Adrenal gland (tissue), 12 donors: Measurements from ENCODE around the gene OSBPL9. TPM values are rescaled to one million over a fixed set of nuclear protein-coding genes. Genes with fewer than 3 reads are reported as not detected.

ENCODE experiments used
- DNase-seq, 7 donors: peaks; one replicate each; pipeline ENCODE4 v3.0.0-alpha.2; 2019 to 2020
- H3K27ac ChIP-seq, 5 donors: fragments of 200-600 bp; sonication (generic) in 4 of 5; 1 replicate in 3 of 5; 2 replicates in 2 of 5; pipeline versions ENCODE4 v1.5.1 to v1.8.0; 2016 to 2020; ENCODE audit warnings: mild to moderate bottlenecking in 1 of 5
- H3K27me3 ChIP-seq: fragments of 200-600 bp; 2 replicates; pipeline ENCODE4 v1.8.0; 2021
- H3K36me3 ChIP-seq, 2 donors: fragments of 200-600 bp; replicated peaks in 1 of 2; 1 replicate in 1 of 2; 2 replicates in 1 of 2; pipeline versions ENCODE4 v1.5.1 to v1.8.0; 2018 to 2022
- H3K4me1 ChIP-seq, 2 donors: fragments of 200-600 bp; replicated peaks in 1 of 2; 1 replicate in 1 of 2; 2 replicates in 1 of 2; pipeline versions ENCODE4 v1.5.1 to v1.8.0; 2018 to 2021
- H3K4me3 ChIP-seq, 4 donors: fragments of 200-600 bp; sonication (generic) in 3 of 4; one replicate each; pipeline ENCODE4 v1.5.1; 2016 to 2018
- H3K9me3 ChIP-seq, 3 donors: fragments of 200-600 bp; sonication (generic) in 1 of 3; replicated peaks in 1 of 3; 1 replicate in 2 of 3; 2 replicates in 1 of 3; pipeline versions ENCODE4 v1.5.1 to v1.8.0; 2016 to 2021
- POLR2A ChIP-seq, 2 donors: fragments of 450-650 bp; IDR thresholded peaks; one replicate each; pipeline ENCODE4 v1.6.1; 2017; ENCODE audit warnings: antibody characterized with exemption in 2 of 2, mild to moderate bottlenecking in 2 of 2, moderate library complexity in 1 of 2
- WGBS, 4 donors: extraction: QIAGEN DNeasy Blood & Tissue Kit in 2 of 4; methylation state at CpG; one replicate each; pipeline versions ENCODE4 v1.1.5 to v1.1.7; 2013 to 2017; 5-methylcytosine and 5-hydroxymethylcytosine counted together
- intact Hi-C, 2 donors: fragments of 100-400 bp; cut with DNase I; formaldehyde crosslinking; loops; one replicate each; pipeline versions ENCODE4 v1.14.1 to v1.15.0; 2022 to 2023
- polyA plus RNA-seq, 3 donors: library from polyadenylated mRNA; stranded (reverse); fragments of 200-250 nt in 2 of 3; fragments of 350-450 nt in 1 of 3; fragmentation: Illumina TruSeq in 1 of 3; extraction: RNeasy Lipid Tissue Mini Kit (QIAGEN cat#74804) in 1 of 3; gene quantifications; one replicate each; pipeline ENCODE4 v1.2.3, GENCODE V29; 2013 to 2014
- total RNA-seq, 9 donors: library from RNA; depleted of rRNA in 4 of 9; stranded (reverse); fragments of >200 nt in 4 of 9; fragments of 120-200 nt in 1 of 9; fragmentation: NEBNext Ultra II Directional in 1 of 9; extraction: Animal tissue kit (Norgen Biotek cat#: 25700) in 1 of 9; gene quantifications; one replicate each; pipeline versions ENCODE4 v1.1.0 to v1.2.4, GENCODE V29; 2013 to 2023
- TF ChIP-seq, protein P1 (sequence below), 6 experiments: fragments of 450-650 bp in 4 of 6; fragments of 200-600 bp in 2 of 6; sonication (generic) in 1 of 6; IDR thresholded peaks; 1 replicate in 5 of 6; 2 replicates in 1 of 6; pipeline versions ENCODE4 v1.5.1 to v1.8.0; 2016 to 2021; ENCODE audit warnings: antibody characterized with exemption in 6 of 6, mild to moderate bottlenecking in 2 of 6, moderate library complexity in 1 of 6
- donor health status: healthy with polysubstance abuse.
- donor health status: Bipolar disorder and iron deficiency.
- donor health status: DM: yes; HTN: yes; CAD: no.
- donor health status: DM: no; HTN: no; CAD: no.
- donor health status: DM: no; HTN: no; CAD: no.
- donor health status: DM: yes; HTN: yes; CAD: no.

The OSBPL9 gene
- total and polyA plus RNA-seq, 12 donors: 61.9 to 180 (median 87.3) TPM

GRCh38 chr1:51629918-51630317, 13.0 kb downstream of the OSBPL9 start:
- TF ChIP-seq POLR2A (IDR thresholded peaks at IDR 0.05): no peak
- TF ChIP-seq, protein P1, sequence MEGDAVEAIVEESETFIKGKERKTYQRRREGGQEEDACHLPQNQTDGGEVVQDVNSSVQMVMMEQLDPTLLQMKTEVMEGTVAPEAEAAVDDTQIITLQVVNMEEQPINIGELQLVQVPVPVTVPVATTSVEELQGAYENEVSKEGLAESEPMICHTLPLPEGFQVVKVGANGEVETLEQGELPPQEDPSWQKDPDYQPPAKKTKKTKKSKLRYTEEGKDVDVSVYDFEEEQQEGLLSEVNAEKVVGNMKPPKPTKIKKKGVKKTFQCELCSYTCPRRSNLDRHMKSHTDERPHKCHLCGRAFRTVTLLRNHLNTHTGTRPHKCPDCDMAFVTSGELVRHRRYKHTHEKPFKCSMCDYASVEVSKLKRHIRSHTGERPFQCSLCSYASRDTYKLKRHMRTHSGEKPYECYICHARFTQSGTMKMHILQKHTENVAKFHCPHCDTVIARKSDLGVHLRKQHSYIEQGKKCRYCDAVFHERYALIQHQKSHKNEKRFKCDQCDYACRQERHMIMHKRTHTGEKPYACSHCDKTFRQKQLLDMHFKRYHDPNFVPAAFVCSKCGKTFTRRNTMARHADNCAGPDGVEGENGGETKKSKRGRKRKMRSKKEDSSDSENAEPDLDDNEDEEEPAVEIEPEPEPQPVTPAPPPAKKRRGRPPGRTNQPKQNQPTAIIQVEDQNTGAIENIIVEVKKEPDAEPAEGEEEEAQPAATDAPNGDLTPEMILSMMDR (IDR thresholded peaks at IDR 0.05): no peak
- Histone ChIP-seq H3K4me1 (peaks cover 0 to 30% of the 10 kb centered on the region in 2 donors), H3K4me3 (no peak overlapping the region), H3K27ac (no peak overlapping the region), H3K9me3 (no peaks in the 10 kb centered on the region), H3K27me3 (no peaks in the 10 kb centered on the region), H3K36me3 (no peaks in the 10 kb centered on the region)
- DNase-seq: no peak
- 56 to 68% (median 60%) methylated on average over 4 of the region's 4 CpGs for WGBS, 4 donors
- intact Hi-C loops: loop anchor here in 1 of 2 donors (5.0 kb wide), 1 partner anchor 137 kb away; no protein-coding TSS in a partner anchor

DNA sequence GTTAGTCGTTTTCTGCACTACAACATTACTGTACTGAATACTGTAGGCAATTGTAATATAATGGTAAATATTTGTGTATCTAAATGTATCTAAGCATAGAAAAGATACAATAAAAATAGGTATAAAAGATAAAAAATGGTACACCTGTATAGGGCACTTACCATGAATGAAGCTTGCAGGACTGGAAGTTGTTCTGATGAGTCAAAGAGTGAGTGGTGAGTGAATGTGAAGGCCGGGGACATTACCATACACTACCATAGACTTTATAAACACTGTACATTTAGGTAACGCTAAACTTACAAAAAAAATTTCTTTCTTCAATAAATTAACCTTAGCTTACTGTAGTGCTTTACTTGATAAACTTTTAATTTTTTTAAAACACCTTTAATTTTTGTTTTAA, 13.5 kb downstream of the OSBPL9 start:
- Histone ChIP-seq H3K4me3 (no peak overlapping the region), H3K36me3 (no peaks in the 10 kb centered on the region), H3K27me3 (no peaks in the 10 kb centered on the region), H3K27ac (no peak overlapping the region), H3K9me3 (no peaks in the 10 kb centered on the region), H3K4me1 (peaks cover 0 to 26% of the 10 kb centered on the region in 2 donors)
- intact Hi-C loops: no loop called here
- DNase-seq: no peak
- 76 to 84% (median 79%) methylated on average over 3 of the region's 3 CpGs for WGBS, 4 donors
- TF ChIP-seq, protein P1 (IDR thresholded peaks at IDR 0.05): no peak
- no peak for TF ChIP-seq POLR2A (IDR thresholded peaks at IDR 0.05)

GRCh38 chr1:51630922-51631321, 14.0 kb downstream of the OSBPL9 start:
- Histone ChIP-seq H3K27me3 (no peaks in the 10 kb centered on the region), H3K36me3 (no peaks in the 10 kb centered on the region), H3K27ac (no peak overlapping the region), H3K4me1 (peaks cover 0 to 26% of the 10 kb centered on the region in 2 donors), H3K9me3 (no peaks in the 10 kb centered on the region), H3K4me3 (no peak overlapping the region)
- no peak for TF ChIP-seq POLR2A (IDR thresholded peaks at IDR 0.05)
- TF ChIP-seq, protein P1 (IDR thresholded peaks at IDR 0.05): no peak
- no peak for DNase-seq
- 94 to 98% (median 95%) methylated on average over 3 of the region's 3 CpGs for WGBS, 4 donors
- intact Hi-C loops: no loop called here

DNA sequence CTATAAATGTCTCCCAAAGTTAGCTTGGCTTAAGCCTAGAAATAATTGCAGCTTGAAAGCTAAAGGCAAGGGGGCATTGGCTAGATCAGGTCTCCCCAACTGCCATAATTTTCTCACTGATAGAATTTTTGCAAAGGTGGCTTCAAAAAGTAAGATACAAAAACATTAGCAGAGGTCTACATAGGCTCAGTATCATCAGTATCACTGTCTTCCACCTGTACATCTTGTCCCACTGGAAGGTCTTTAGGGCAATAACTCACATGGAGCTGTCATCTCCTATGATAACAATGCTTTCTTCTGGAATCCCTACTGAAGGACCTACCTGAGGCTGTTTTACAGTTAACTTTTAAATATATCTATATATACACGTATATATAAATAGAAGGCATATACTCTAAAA, 14.9 kb downstream of the OSBPL9 start:
- no peak overlapping the region for H3K27ac ChIP-seq
- peaks cover 0 to 26% of the 10 kb centered on the region in 2 donors for H3K4me1 ChIP-seq
- WGBS, 4 donors: 84 to 89% (median 86%) methylated on average over 1 of the region's 1 CpG
- no peaks in the 10 kb centered on the region for H3K36me3 ChIP-seq
- no peaks in the 10 kb centered on the region for H3K27me3 ChIP-seq
- no peaks in the 10 kb centered on the region for H3K9me3 ChIP-seq
- TF ChIP-seq POLR2A (IDR thresholded peaks at IDR 0.05): no peak
- TF ChIP-seq, protein P1 (IDR thresholded peaks at IDR 0.05): no peak
- intact Hi-C loops: no loop called here
- H3K4me3 ChIP-seq: no peak overlapping the region
- no peak for DNase-seq
